ENCODE data around the gene MRM3.

DNA sequence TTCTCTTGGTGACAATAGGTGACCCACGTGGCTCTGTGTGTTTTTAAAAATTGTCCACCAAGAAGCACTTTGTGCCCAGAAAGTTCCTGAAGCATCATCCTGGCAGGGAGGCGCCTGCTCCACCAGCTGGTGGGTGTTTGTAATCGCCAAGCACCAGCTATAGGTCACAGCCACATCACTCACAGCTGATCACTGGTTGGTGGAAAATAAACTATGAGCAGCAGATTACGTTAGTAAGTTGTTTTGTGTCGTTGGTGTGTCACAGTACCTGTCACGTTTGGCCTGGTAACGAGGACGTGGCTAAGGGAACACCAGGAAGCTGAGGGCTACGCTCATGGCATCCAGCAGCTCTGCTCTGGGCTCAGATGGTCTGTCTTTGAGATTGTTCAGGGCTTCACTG is 10.1 kb downstream of the MRM3 start:
- TF ChIP-seq, protein P1, sequence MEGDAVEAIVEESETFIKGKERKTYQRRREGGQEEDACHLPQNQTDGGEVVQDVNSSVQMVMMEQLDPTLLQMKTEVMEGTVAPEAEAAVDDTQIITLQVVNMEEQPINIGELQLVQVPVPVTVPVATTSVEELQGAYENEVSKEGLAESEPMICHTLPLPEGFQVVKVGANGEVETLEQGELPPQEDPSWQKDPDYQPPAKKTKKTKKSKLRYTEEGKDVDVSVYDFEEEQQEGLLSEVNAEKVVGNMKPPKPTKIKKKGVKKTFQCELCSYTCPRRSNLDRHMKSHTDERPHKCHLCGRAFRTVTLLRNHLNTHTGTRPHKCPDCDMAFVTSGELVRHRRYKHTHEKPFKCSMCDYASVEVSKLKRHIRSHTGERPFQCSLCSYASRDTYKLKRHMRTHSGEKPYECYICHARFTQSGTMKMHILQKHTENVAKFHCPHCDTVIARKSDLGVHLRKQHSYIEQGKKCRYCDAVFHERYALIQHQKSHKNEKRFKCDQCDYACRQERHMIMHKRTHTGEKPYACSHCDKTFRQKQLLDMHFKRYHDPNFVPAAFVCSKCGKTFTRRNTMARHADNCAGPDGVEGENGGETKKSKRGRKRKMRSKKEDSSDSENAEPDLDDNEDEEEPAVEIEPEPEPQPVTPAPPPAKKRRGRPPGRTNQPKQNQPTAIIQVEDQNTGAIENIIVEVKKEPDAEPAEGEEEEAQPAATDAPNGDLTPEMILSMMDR (IDR thresholded peaks at IDR 0.05; ENCODE audit: insufficient read depth, low read length) = no peak
- no peak for TF ChIP-seq GABPA (IDR thresholded peaks at IDR 0.05; ENCODE audit: low read depth)
